Posterior vena cava (tissue), 2 donors: ENCODE results near the gene SERPINB1. TPM values are rescaled to one million over a fixed set of nuclear protein-coding genes. Genes with fewer than 3 reads are reported as not detected.
"Not testable (repeated sequence)": the region's sequence is repeated elsewhere in the genome, so short reads cannot be mapped to it uniquely, and the experiment has no call there.

Source experiments
- DNase-seq: peaks from one replicate; pipeline ENCODE4 v3.0.0-alpha.2; 2020; ENCODE audit warnings: low spot score
- intact Hi-C, 2 donors: fragments of 100-400 bp; cut with DNase I; formaldehyde crosslinking; loops; one replicate each; pipeline versions ENCODE4 v1.14.1 to v1.14.2; 2022 to 2023
- total RNA-seq, 2 donors: library from RNA; stranded (reverse); fragmentation: NEBNext Ultra II Directional; extraction: Animal tissue kit (Norgen Biotek cat#: 25700); gene quantifications; one replicate each; pipeline ENCODE4 v1.2.1, GENCODE V29; 2021
- donor health status: DM: yes; HTN: yes; CAD: no.
- donor health status: DM: yes; HTN: yes; CAD: no.

SERPINB1 gene
- total RNA-seq, 2 donors from 2014 or later = 30.8 to 44.0 TPM

GRCh38 chr6:2853378-2853768 lies 11.7 kb upstream of the SERPINB1 start:
- intact Hi-C loops = loop anchor here in 1 of 2 donors (10.0 kb wide), 1 partner anchor 81 kb away; no protein-coding TSS in a partner anchor
- not testable (repeated sequence) for DNase-seq

GRCh38 chr6:2852921-2853322 lies 11.3 kb upstream of the SERPINB1 start:
- DNase-seq = no peak
- intact Hi-C loops = loop anchor here in 1 of 2 donors (10.0 kb wide), 1 partner anchor 82 kb away; no protein-coding TSS in a partner anchor

GRCh38 chr6:2852514-2852855 lies 10.8 kb upstream of the SERPINB1 start:
- no peak for DNase-seq
- intact Hi-C loops = loop anchor here in 1 of 2 donors (10.0 kb wide), 1 partner anchor 82 kb away; no protein-coding TSS in a partner anchor

GRCh38 chr6:2851727-2852513 lies 10.3 kb upstream of the SERPINB1 start:
- intact Hi-C loops = loop anchor here in 1 of 2 donors (10.0 kb wide), 1 partner anchor 83 kb away; no protein-coding TSS in a partner anchor
- DNase-seq = no peak

- DNase-seq = no peak
- intact Hi-C loops = loop anchor here in 1 of 2 donors (10.0 kb wide), 1 partner anchor 84 kb away; no protein-coding TSS in a partner anchor
Observed at GRCh38 chr6:2850538-2851113, 9.0 kb upstream of the SERPINB1 start.

GRCh38 chr6:2848851-2849250 lies 7.2 kb upstream of the SERPINB1 start:
- DNase-seq = no peak
- intact Hi-C loops = loop anchor here in 1 of 2 donors (5.0 to 10.0 kb wide), 3 partner anchors 54 to 206 kb away; no protein-coding TSS in a partner anchor

- intact Hi-C loops = loop anchor here in 1 of 2 donors (5.0 to 10.0 kb wide), 3 partner anchors 51 to 209 kb away; no protein-coding TSS in a partner anchor
- DNase-seq = no peak
Observed at GRCh38 chr6:2845880-2846208, 4.2 kb upstream of the SERPINB1 start.

- no peak for DNase-seq
- intact Hi-C loops = loop anchor here in 1 of 2 donors (10.0 kb wide), 2 partner anchors 49 to 211 kb away; no protein-coding TSS in a partner anchor
Observed at GRCh38 chr6:2844008-2844407, 2.3 kb upstream of the SERPINB1 start.

GRCh38 chr6:2843138-2843740 lies 1.6 kb upstream of the SERPINB1 start:
- DNase-seq = no peak
- intact Hi-C loops = loop anchor here in 1 of 2 donors (10.0 kb wide), 2 partner anchors 48 to 212 kb away; no protein-coding TSS in a partner anchor

- no peak for DNase-seq
- intact Hi-C loops = loop anchor here in 1 of 2 donors (10.0 kb wide), 2 partner anchors 47 to 213 kb away; no protein-coding TSS in a partner anchor
Observed at GRCh38 chr6:2842139-2842552, 483 bp upstream of the SERPINB1 start.

- DNase-seq = no peak
- intact Hi-C loops = loop anchor here in 1 of 2 donors (10.0 kb wide), 2 partner anchors 46 to 214 kb away; no protein-coding TSS in a partner anchor
Observed at GRCh38 chr6:2840749-2841061, 958 bp downstream of the SERPINB1 start.

GRCh38 chr6:2839982-2840748 lies 1.5 kb downstream of the SERPINB1 start:
- DNase-seq = no peak
- intact Hi-C loops = loop anchor here in 1 of 2 donors (10.0 kb wide), 2 partner anchors 45 to 215 kb away; no protein-coding TSS in a partner anchor

- intact Hi-C loops = no loop called here
Observed at GRCh38 chr6:2839195-2839981, 2.3 kb downstream of the SERPINB1 start.

GRCh38 chr6:2838251-2838650 lies 3.4 kb downstream of the SERPINB1 start:
- intact Hi-C loops = no loop called here

More at GRCh38 chr6:2839195-2839981, 2.3 kb downstream of the SERPINB1 start:
- no peak for DNase-seq

GRCh38 chr6:2834262-2834661 lies 7.4 kb downstream of the SERPINB1 start:
- intact Hi-C loops = no loop called here
- no peak for DNase-seq

More at GRCh38 chr6:2838251-2838650, 3.4 kb downstream of the SERPINB1 start:
- no peak for DNase-seq

GRCh38 chr6:2831392-2831791 lies 10.3 kb downstream of the SERPINB1 start:
- no peak for DNase-seq
- intact Hi-C loops = no loop called here

- intact Hi-C loops = no loop called here
- no peak for DNase-seq
Observed at GRCh38 chr6:2830183-2830582, 11.5 kb downstream of the SERPINB1 start.

GRCh38 chr6:2829253-2829652 lies 12.4 kb downstream of the SERPINB1 start:
- no peak for DNase-seq
- intact Hi-C loops = no loop called here
